Stimulated activated CD4-positive, alpha-beta T cell treated with anti-CD3 and anti-CD28 coated beads, Interleukin-12 subunit alpha, Interleukin-12 subunit beta, amount 100 ng/mL, for 24 hours (primary cell): ENCODE results near the gene HRH3.

ENCODE experiments used
- DNase-seq, 2 experiments: peaks; one replicate each; pipeline ENCODE4 v3.0.0-alpha.2; 2020; ENCODE audit warnings: low read depth in 2 of 2

Gene HRH3

GRCh38 chr20:62175711-62176110 lies 44.4 kb downstream of the HRH3 start:
- DNase-seq, result no peak

- DNase-seq, result no peak
These were observed 45.0 kb downstream of the HRH3 start for GRCh38 chr20:62174870-62175624.

DNA sequence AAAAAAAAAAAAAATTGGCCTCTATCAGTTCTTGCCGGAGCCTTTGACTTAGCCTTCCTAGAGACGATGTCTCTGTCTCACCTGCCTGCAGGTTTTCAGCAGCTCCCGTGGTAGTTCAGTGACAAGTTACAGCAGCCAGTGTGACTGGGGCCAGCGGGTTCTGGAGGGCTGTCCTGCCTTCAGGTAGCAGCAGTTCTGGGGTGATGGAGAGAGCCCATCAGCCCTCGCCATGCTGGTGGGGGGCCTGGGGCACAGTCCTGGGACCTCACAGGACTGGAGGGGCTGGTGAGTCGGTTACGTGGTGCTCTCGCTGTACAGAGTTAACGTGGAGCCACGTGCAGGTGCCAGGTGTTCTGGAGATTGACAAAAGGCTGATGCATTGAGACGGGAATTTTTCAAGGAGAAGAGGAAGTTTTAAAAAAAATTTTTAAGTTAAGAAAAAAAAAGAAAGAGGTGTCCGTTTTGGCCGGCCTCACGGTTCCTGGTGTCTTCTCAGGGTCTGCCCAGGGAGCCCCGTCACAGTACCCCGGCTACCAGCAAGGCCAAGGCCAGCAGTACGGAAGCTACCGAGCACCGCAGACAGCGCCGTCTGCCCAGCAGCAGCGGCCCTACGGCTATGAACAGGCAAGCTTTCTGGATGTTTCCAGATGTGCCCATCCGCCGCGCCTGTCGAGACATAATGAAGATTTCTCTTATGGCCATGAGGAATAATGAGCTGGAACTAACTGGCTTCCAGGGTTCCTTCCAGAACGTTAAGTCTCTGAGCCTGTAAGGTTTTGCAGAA lies 45.9 kb downstream of the HRH3 start:
- no peak for DNase-seq

- DNase-seq, result no peak
These were observed 47.4 kb downstream of the HRH3 start for GRCh38 chr20:62172666-62173065.

- no peak for DNase-seq
These were observed 48.8 kb downstream of the HRH3 start for GRCh38 chr20:62171245-62171644.

DNA sequence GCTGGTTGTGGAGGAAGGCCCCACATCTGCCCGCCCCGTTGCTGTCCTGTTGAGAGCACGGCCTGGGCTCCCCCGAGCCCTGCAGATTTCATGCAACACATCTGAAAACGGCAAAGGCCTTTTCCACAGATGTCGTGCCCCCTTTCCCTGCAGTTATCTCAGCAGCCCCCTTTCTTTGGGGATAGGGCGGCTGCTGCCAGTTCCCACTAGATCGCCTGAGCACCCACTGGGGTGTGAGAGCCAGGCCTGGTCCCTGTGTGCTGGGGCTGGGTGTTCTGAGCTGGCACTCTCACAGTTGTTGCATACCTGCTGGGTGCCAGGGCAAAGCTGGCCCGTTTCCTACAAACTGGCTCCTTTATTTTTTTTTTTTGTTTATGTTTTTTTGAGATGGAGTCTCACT lies 49.5 kb downstream of the HRH3 start:
- DNase-seq, result no peak

DNA sequence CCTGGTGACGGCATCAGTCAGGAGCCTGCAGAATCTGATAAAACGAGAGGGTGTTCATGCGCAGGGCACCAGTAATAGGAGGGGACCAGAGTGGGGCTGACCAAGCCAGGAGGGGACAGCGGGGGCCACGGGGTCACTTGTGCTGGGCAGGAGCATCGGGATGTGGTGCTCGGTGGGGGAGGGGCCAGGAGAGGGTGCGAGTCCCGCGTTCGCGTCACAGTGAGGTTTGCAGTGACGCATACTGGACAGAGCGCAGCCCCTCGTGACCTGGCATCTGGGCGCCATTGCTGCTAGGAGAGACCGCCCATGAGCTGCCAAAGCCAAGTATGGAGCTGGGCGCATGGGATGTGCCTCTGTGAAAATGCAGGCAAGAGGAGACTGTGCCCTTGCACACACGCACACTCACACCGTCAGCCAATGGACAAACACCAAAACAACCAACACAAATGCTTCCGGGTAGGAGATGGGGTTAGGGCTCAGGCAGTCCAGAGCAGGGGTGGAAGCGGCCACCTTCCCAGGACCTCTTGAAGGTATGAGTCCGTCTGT lies 51.1 kb downstream of the HRH3 start:
- DNase-seq, result no peak

GRCh38 chr20:62168061-62168460 lies 52.0 kb downstream of the HRH3 start:
- DNase-seq, result no peak

DNA sequence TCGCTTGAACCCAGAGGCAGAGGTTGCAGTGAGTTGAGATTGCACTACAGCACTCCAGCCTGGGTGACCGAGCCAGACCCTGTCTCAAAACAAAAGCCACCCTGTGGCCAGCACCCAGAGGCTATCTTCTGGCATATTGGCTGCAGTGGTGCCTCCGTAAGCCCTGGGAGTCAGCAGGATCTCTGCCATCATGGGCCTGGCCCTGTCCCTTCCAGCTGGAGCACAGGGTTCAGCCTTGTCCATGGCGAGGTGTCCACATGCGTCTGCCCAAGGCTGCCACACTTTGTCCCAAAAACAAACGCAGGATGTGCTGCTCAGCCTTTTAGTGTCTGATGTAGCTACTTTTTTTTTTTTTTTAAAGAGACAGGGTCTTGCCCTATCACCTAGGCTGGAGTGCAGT lies 52.6 kb downstream of the HRH3 start:
- DNase-seq, result no peak

DNA sequence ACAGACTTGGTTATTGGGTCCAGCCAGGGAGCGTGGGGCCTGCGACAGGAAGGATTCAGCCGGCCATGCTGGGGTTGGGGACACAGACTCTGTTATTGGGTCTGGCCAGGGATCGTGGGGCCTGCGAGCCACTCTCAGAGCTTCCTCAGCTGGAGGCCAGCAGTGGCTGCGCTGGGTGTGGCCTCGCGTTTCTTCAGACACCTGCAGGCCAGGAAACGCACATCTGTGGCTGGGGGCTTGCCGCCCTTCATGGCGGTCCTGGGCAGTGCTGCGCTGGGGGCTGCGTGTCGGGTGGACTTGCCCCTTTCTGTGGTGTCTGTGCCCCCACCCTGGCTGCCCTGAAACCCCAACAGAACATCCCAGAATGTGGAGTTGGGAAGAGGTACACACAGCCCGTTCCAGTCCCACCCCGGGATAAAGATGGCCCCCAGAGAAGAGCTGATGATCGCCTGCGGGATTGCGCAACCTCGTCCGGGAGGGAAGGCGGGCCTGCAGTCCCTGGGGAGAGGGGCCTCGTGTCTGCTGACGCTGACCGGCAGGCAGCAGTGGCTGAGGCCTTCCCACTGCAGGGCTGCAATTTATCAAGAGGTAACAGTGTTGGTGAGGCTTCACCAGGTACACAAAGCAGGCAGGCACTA lies 54.2 kb downstream of the HRH3 start:
- DNase-seq, result no peak
